Subcutaneous adipose tissue (tissue), 4 donors: Measurements from ENCODE around the gene RAB19. TPM values are rescaled to one million over a fixed set of nuclear protein-coding genes. Genes with fewer than 3 reads are reported as not detected.

ENCODE experiments used
- total RNA-seq, 4 donors: library from RNA; depleted of rRNA; stranded (reverse); fragments of >200 nt; gene quantifications; one replicate each; pipeline ENCODE4 v1.1.0, GENCODE V29; 2016
- TF ChIP-seq, protein P1 (sequence below): fragments of 450-650 bp; IDR thresholded peaks from one replicate; pipeline ENCODE4 v1.5.1; 2016; ENCODE audit warnings: low read depth, mild to moderate bottlenecking, control low read depth, antibody characterized with exemption, moderate library complexity

Gene RAB19
- total RNA-seq, 4 donors from 2014 or later = not detected

DNA sequence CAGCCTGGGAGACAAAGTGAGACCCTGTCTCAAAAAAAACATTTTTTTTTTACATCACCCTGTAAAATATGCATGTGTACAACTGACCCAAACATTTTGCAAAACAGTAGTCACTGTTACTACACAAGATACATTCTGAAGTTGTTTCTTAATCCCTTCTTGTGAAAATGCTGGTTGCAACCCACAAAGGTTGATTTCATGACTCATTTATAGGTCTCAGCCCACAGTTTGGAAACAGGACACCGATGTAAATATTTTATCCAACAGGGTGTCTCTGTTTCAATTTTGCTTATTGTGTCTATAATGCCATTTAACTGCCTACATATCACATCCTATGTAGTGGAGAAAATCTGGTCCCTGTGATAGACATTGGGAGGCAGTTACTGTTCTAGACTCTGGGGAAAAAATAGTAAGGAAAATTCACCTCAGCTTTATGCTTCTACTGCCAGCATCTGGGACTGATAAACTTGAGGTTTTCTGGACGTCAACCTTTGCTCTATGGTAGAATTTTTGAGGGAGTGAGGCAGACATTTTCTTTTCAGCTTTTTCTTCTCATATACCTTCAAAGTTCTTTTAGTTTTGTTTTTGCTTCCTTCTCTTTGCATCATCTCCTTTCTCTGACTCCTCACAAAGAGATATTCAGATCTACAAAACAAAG is 1.6 kb upstream of the RAB19 start:
- TF ChIP-seq, protein P1, sequence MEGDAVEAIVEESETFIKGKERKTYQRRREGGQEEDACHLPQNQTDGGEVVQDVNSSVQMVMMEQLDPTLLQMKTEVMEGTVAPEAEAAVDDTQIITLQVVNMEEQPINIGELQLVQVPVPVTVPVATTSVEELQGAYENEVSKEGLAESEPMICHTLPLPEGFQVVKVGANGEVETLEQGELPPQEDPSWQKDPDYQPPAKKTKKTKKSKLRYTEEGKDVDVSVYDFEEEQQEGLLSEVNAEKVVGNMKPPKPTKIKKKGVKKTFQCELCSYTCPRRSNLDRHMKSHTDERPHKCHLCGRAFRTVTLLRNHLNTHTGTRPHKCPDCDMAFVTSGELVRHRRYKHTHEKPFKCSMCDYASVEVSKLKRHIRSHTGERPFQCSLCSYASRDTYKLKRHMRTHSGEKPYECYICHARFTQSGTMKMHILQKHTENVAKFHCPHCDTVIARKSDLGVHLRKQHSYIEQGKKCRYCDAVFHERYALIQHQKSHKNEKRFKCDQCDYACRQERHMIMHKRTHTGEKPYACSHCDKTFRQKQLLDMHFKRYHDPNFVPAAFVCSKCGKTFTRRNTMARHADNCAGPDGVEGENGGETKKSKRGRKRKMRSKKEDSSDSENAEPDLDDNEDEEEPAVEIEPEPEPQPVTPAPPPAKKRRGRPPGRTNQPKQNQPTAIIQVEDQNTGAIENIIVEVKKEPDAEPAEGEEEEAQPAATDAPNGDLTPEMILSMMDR = no peak

DNA sequence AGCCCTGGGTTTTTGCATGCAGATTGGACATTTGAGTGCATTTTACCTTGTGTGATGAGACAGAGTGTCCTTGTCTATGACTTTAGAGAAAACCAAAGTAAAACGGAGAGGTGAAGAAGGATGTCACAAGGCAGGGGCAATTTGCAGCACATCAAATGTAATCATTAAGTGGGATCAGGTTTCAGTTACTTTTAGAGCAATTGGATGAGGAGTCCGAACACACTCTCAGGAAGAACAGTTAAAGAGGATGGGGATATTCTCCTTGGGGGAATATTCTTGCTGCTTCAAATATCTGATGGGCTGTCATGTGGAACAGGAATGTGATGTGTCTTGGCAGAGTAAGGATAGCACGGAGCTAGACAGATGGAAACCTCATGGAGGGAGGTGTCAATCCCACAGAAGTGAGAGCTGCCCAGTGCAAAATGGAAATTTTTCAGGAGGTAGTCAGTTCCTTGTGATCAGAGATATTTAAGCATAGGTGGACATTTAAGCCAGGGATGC is 757 bp downstream of the RAB19 start:
- TF ChIP-seq, protein P1 = no peak

DNA sequence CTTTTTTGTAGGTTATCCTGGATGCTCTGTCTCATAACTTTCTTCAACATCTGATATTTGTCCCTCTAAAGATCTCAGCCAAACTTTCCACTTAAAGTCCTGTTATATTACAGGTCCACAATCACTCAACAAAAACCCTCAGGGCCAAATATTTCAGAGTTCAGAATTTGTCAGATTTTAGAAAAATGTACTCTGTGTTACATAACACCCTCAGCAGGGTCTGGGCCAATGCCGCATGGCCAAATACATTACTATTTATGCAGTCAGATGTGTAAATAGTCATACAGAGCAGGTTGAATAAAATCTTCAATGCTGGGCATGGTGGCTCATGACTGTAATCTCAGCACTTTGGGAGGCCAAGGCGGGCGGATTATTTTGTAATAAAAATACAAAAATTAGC is 11.5 kb downstream of the RAB19 start:
- TF ChIP-seq, protein P1 = no peak

DNA sequence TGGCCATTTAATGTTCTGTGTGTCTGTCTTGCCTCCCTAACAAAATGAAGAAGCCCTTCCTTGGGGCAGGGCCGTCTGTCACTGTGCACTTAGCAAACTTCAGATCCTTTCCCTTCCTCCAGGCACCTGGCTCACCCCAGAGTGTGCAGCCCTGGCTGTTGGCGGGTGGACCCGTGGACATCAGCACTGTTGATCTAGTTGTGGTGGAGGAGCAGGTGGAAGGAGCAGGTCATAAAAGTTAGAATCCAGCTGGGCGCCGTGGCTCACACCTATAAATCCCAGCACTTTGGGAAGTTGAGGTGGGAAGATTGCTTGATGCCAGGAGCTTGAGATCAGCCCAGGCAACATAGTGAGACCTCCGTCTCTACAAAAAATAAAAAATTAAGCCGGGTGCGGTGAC is 12.7 kb downstream of the RAB19 start:
- TF ChIP-seq, protein P1 = no peak

DNA sequence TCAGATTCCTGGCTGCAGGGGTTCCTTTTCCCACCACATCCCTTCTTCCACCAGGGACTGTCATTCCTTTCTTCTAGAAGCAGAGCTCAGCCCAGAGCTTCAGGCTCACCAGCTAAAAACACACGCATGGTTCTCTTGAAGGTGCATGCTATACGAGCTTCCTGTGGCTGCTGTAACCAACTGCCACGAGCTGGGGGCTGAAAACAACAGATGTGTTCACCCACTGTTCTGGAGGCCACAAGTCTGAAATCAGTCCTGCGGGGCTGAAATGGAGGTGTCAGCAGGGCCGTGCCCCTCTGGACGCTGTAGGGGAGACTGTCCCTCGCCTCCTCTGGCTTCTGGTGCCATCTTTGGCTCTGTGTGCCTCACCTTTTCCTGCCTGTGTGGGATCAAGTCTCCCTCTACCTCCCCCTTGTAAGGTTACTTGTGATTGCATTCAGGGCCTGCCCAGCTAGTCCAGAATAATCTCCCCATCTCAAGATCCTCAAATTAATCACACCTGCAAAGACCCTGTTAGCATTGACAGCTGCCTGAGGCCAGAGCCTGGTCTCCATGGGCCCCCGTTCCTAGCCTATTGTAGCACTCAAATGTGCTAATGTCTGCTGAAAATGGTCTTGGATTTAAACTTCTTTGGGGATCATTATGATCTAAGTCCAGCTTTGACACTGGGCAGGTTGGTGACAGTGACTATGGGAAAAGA is 13.7 kb downstream of the RAB19 start:
- TF ChIP-seq, protein P1 = no peak

DNA sequence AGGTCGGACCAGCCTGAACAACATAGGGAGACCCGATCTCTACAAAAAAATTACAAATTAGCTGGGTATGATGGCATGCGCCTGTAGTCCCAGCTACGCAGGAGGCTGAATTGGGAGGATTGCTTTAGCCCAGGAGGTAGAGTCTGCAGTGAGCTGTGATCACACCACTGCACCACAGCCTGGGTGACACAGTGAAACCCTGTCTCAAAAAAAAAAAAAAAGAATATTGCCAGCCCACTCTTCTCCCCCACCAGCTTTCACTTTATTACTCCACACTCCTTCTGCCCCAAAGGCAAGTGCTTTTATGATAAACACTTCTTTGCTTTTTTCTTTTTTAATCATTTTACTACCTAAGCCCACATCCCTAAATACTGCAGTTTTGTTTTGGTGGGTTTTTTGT is 14.8 kb downstream of the RAB19 start:
- TF ChIP-seq, protein P1 = no peak

DNA sequence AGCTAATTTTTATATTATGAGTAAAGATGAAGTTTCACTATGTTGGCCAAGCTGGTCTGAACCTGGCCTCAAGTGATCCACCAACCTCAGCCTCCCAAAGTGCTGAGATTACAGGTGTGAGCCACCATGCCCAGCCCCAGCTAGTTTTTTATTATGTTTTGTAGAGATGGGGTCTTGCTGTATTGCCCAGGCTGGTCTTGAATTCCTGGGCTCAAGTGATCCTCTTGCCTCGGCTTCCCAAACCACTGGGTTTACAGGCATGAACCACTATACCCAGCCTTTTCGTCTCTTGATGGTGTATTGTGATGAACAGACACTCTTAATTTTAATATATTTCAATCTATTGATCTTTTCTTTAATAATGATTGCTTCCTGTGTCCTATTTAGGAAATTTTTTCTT is 17.7 kb downstream of the RAB19 start:
- TF ChIP-seq, protein P1 = no peak
